HEK293 (cell line): Measurements from ENCODE around the gene DNAJC3.

Experiments
- CTCF ChIA-PET: fragments of 350-600 bp; formaldehyde crosslinking; extraction: SDS; loops from one replicate; lab custom pipeline; 2021; ENCODE audit warnings: antibody characterized with exemption; lab: Yijun Ruan, JAX
- POLR2A ChIA-PET: fragments of 300-600 bp; formaldehyde crosslinking; extraction: SDS; loops from one replicate; lab custom pipeline; 2020; ENCODE audit warnings: antibody characterized with exemption, inconsistent platforms; lab: Yijun Ruan, JAX
- H3K27ac ChIP-seq: fragments of 200-500 bp; sonication (Bioruptor generic); 2 replicates; pipeline ENCODE4 v1.5.1; 2014; ENCODE audit warnings: low read depth, low read length, control low read depth, inconsistent platforms; ENCODE audit errors: extremely low read depth
- H3K36me3 ChIP-seq, 2 experiments: fragments of 200-500 bp in 1 of 2; sonication (Bioruptor generic) in 1 of 2; 1 replicate in 1 of 2; 2 replicates in 1 of 2; pipeline ENCODE4 v1.5.1; 2014 to 2017; ENCODE audit warnings: inconsistent platforms in 2 of 2, low read length in 2 of 2; ENCODE audit not compliant: control insufficient read depth in 2 of 2, insufficient read depth in 1 of 2
- H3K4me1 ChIP-seq: fragments of 200-500 bp; sonication (Bioruptor generic); 2 replicates; pipeline ENCODE4 v1.5.1; 2014; ENCODE audit warnings: mild to moderate bottlenecking, low read length, inconsistent platforms; ENCODE audit not compliant: control insufficient read depth, insufficient read depth
- H3K4me3 ChIP-seq: 2 replicates; pipeline ENCODE4 v1.5.1; 2011; ENCODE audit warnings: low read depth, mild to moderate bottlenecking, control low read depth, low read length, moderate library complexity
- H3K9me3 ChIP-seq: fragments of 200-500 bp; sonication (Bioruptor generic); 2 replicates; pipeline ENCODE4 v1.5.1; 2014; ENCODE audit warnings: low read depth, low read length, inconsistent platforms; ENCODE audit not compliant: control insufficient read depth, insufficient read depth
- MYNN ChIP-seq: fragments of 450-650 bp; formaldehyde crosslinking; IDR thresholded peaks from 2 replicates; pipeline ENCODE4 v1.5.1; 2016; ENCODE audit warnings: missing biosample characterization, missing genetic modification characterization, borderline replicate concordance
- TSHZ1 ChIP-seq: fragments of 450-650 bp; formaldehyde crosslinking; IDR thresholded peaks from 2 replicates; pipeline ENCODE4 v1.5.1; 2016; ENCODE audit warnings: missing biosample characterization, missing genetic modification characterization, borderline replicate concordance
- ZBTB44 ChIP-seq: fragments of 450-650 bp; IDR thresholded peaks from 2 replicates; pipeline ENCODE4 v1.5.1; 2018; ENCODE audit warnings: missing biosample characterization, mild to moderate bottlenecking, missing genetic modification characterization
- ZFP41 ChIP-seq: fragments of 450-650 bp; formaldehyde crosslinking; IDR thresholded peaks from 2 replicates; pipeline ENCODE4 v1.5.1; 2016; ENCODE audit warnings: missing biosample characterization, missing genetic modification characterization, borderline replicate concordance
- ZNF121 ChIP-seq: fragments of 450-650 bp; formaldehyde crosslinking; IDR thresholded peaks from 2 replicates; pipeline ENCODE4 v1.5.1; 2016; ENCODE audit warnings: missing biosample characterization, missing genetic modification characterization
- ZNF133 ChIP-seq: fragments of 450-650 bp; formaldehyde crosslinking; IDR thresholded peaks from 2 replicates; pipeline ENCODE4 v1.5.1; 2016; ENCODE audit warnings: missing biosample characterization, missing genetic modification characterization
- ZNF18 ChIP-seq: fragments of 450-650 bp; formaldehyde crosslinking; IDR thresholded peaks from 2 replicates; pipeline ENCODE4 v1.5.1; 2016; ENCODE audit warnings: missing biosample characterization, missing genetic modification characterization
- ZNF211 ChIP-seq: fragments of 450-650 bp; formaldehyde crosslinking; IDR thresholded peaks from 2 replicates; pipeline ENCODE4 v1.5.1; 2016; ENCODE audit warnings: low read depth, missing biosample characterization, missing genetic modification characterization
- ZNF24 ChIP-seq: fragments of 450-650 bp; formaldehyde crosslinking; IDR thresholded peaks from 2 replicates; pipeline ENCODE4 v1.5.1; 2016; ENCODE audit warnings: missing biosample characterization, missing genetic modification characterization
- ZNF404 ChIP-seq: fragments of 450-650 bp; formaldehyde crosslinking; IDR thresholded peaks from 2 replicates; pipeline ENCODE4 v1.5.1; 2017; ENCODE audit warnings: missing biosample characterization, missing genetic modification characterization
- ZNF558 ChIP-seq: fragments of 450-650 bp; formaldehyde crosslinking; IDR thresholded peaks from 2 replicates; pipeline ENCODE4 v1.5.1; 2016; ENCODE audit warnings: missing biosample characterization, missing genetic modification characterization
- ZNF561 ChIP-seq: fragments of 450-650 bp; IDR thresholded peaks from 2 replicates; pipeline ENCODE4 v1.5.1; 2018; ENCODE audit warnings: missing biosample characterization, missing genetic modification characterization, borderline replicate concordance
- ZNF677 ChIP-seq: fragments of 450-650 bp; IDR thresholded peaks from 2 replicates; pipeline ENCODE4 v1.5.0; 2018; ENCODE audit warnings: missing biosample characterization, mild to moderate bottlenecking, missing genetic modification characterization, moderate library complexity
- ZNF837 ChIP-seq: fragments of 450-650 bp; formaldehyde crosslinking; IDR thresholded peaks from 2 replicates; pipeline ENCODE4 v1.5.1; 2016; ENCODE audit warnings: missing biosample characterization, missing genetic modification characterization
- TF ChIP-seq, protein P1 (sequence below): fragments of 450-650 bp; formaldehyde crosslinking; IDR thresholded peaks from 2 replicates; pipeline ENCODE4 v1.5.1; 2016; ENCODE audit warnings: missing biosample characterization, missing genetic modification characterization, low read depth
- TF ChIP-seq, protein P2 (sequence below): fragments of 450-650 bp; formaldehyde crosslinking; IDR thresholded peaks from 2 replicates; pipeline ENCODE4 v1.5.1; 2017; ENCODE audit warnings: missing biosample characterization, missing genetic modification characterization

The DNAJC3 gene

DNA sequence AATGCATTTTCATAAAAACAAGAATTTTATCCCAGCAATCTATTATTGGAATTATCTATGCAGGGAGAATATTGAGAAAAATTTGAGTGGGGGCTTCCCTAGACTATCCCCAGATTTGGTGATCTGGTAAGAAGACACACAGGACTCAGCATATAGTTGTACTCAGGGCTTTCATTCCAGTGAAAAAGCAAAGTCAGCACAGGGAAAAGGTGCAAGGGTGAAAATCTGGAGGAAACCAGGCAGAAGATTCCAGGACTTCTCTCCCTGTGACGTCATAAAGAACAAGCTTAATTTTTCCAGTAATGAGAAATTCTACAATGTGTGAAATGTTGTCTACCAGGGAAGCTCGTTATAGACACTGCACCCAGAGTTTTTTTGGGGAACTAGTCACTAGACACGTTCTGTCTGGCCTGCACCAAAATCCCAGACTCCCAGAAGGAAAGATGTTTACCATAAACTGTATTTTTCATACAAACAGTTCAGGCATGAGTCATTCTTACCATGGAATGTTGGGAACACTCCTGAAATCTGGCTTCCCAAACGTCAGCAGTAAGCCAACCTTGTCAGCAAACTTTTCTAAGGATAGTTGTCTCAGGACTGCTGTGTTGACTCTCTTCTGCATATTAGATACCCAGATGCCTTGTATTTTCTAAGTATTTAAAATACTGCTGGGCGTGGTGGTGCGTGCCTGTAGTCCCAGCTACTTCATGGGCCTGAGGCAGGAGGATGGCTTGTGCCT, 107.4 kb downstream of the DNAJC3 start:
- Histone ChIP-seq H3K36me3 (peaks cover 0 to 20% of the 10 kb centered on the region in 2 experiments; a peak in 1 of 3 replicates), H3K4me1 (no peaks in the 10 kb centered on the region), H3K4me3 (no peak overlapping the region), H3K9me3 (no peaks in the 10 kb centered on the region), H3K27ac (no peak overlapping the region)
- TF ChIP-seq ZNF211 (tag by site-specific recombination) (no peak), ZNF561 (no peak), ZFP41 (no peak), ZNF133 (tag by site-specific recombination) (no peak), ZNF837 (no peak)
- TF ChIP-seq, protein P1, sequence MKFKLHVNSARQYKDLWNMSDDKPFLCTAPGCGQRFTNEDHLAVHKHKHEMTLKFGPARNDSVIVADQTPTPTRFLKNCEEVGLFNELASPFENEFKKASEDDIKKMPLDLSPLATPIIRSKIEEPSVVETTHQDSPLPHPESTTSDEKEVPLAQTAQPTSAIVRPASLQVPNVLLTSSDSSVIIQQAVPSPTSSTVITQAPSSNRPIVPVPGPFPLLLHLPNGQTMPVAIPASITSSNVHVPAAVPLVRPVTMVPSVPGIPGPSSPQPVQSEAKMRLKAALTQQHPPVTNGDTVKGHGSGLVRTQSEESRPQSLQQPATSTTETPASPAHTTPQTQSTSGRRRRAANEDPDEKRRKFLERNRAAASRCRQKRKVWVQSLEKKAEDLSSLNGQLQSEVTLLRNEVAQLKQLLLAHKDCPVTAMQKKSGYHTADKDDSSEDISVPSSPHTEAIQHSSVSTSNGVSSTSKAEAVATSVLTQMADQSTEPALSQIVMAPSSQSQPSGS (tag by site-specific recombination): 0 out of 2 replicates have a peak, but pooled peaks have one; percentile 31
- ChIA-PET CTCF (no interaction called here), POLR2A (no interaction called here)

DNA sequence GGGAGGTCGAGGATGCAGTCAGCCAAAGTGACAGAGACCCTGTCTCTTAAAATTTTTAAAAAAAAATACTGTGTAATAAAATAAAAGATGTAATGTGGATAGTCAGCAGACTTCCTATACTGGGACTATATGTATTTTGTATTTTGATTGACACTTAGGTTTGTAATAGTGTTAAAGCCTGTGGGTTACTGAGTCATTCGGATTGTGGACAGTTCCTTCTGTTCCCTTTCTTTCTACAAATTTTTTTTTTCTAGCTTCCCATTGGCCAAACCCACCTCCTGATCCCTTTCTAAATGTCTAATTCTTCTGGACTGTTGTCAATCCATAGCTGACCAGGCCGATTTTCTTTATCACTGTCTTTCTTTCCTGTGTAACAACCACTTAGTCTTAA, 108.0 kb downstream of the DNAJC3 start:
- H3K36me3 ChIP-seq: peaks cover 0 to 20% of the 10 kb centered on the region in 2 experiments; a peak in 1 of 3 replicates
- H3K4me3 ChIP-seq: no peak overlapping the region
- POLR2A ChIA-PET: no interaction called here
- H3K4me1 ChIP-seq: no peaks in the 10 kb centered on the region
- TF ChIP-seq TSHZ1 (tag by site-specific recombination): no peak
- no peak for TF ChIP-seq ZNF24 (tag by site-specific recombination)
- no peak for TF ChIP-seq MYNN (tag by site-specific recombination)
- no peak overlapping the region for H3K27ac ChIP-seq
- no peaks in the 10 kb centered on the region for H3K9me3 ChIP-seq
- CTCF ChIA-PET: no interaction called here

- H3K36me3 ChIP-seq: peaks cover 0 to 35% of the 10 kb centered on the region in 2 experiments; a peak in 1 of 3 replicates
These were observed 110.6 kb downstream of the DNAJC3 start for GRCh38 chr13:95787356-95788099.

More at GRCh38 chr13:95787356-95788099, 110.6 kb downstream of the DNAJC3 start:
- ChIA-PET POLR2A (no interaction called here), CTCF (interaction anchor here (0.7 kb wide), 1 partner anchor 67 kb away, joined by 4 read pairs; no protein-coding TSS in a partner anchor)
- TF ChIP-seq ZNF558 (no peak), ZNF404 (tag by site-specific recombination) (no peak), ZNF677 (tag by site-specific recombination) (peak; percentile 66; the same call in 1 of the 2 replicates), ZNF121 (peak; percentile 61; the same call in 1 of the 2 replicates), ZBTB44 (tag by site-specific recombination) (no peak), ZNF18 (tag by site-specific recombination) (no peak)
- TF ChIP-seq, protein P2, sequence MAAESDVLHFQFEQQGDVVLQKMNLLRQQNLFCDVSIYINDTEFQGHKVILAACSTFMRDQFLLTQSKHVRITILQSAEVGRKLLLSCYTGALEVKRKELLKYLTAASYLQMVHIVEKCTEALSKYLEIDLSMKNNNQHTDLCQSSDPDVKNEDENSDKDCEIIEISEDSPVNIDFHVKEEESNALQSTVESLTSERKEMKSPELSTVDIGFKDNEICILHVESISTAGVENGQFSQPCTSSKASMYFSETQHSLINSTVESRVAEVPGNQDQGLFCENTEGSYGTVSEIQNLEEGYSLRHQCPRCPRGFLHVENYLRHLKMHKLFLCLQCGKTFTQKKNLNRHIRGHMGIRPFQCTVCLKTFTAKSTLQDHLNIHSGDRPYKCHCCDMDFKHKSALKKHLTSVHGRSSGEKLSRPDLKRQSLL: no peak
- Histone ChIP-seq H3K27ac (no peak overlapping the region), H3K4me1 (no peaks in the 10 kb centered on the region), H3K4me3 (no peak overlapping the region), H3K9me3 (no peaks in the 10 kb centered on the region)
